Esophagus mucosa (tissue), 1 donor: ENCODE measurements around the gene CTAGE8. TPM values are rescaled to one million over a fixed set of nuclear protein-coding genes. Genes with fewer than 3 reads are reported as not detected.
"Not testable (repeated sequence)": the region's sequence is repeated elsewhere in the genome, so short reads cannot be mapped to it uniquely, and the experiment has no call there.

Source experiments
- ATAC-seq: fragments of 200-7000 bp; cut with Tn5 transposase; one replicate; pipeline ENCODE4 v1.9.1; 2020
- total RNA-seq: library from RNA; stranded (reverse); gene quantifications from one replicate; pipeline ENCODE4 v1.2.4, GENCODE V29; 2023
- donor health status: DM: yes; HTN: yes; CAD: no.

The CTAGE8 gene
- total RNA-seq: 1.8 TPM

- ATAC-seq: not testable (repeated sequence)
Observed at GRCh38 chr7:144269188-144269587, at the start of gene CTAGE8. Gene CTAGE8, minus strand, starts transcription at chr7:144269288. Its CDS starts 38 bp downstream, at chr7:144269250.

DNA sequence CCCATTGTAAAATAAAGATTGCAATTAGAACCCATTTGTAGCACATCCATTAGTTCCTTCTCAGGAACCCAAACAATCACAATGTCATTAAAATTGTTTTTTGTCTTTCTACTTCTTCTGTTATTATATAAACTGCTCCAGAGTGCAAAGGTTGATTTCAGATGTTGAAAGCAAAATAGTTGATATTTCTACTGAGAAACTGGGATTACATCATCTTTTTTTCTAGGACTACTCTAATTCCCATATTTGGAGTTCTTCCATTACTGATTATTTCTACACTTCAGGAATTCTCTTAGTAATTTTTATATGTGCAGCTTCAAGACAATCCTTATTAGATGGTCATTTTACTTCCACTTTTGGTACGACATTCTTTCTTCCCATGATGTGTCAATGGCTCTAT lies 48.4 kb upstream of the CTAGE8 start:
- not testable (repeated sequence) for ATAC-seq

DNA sequence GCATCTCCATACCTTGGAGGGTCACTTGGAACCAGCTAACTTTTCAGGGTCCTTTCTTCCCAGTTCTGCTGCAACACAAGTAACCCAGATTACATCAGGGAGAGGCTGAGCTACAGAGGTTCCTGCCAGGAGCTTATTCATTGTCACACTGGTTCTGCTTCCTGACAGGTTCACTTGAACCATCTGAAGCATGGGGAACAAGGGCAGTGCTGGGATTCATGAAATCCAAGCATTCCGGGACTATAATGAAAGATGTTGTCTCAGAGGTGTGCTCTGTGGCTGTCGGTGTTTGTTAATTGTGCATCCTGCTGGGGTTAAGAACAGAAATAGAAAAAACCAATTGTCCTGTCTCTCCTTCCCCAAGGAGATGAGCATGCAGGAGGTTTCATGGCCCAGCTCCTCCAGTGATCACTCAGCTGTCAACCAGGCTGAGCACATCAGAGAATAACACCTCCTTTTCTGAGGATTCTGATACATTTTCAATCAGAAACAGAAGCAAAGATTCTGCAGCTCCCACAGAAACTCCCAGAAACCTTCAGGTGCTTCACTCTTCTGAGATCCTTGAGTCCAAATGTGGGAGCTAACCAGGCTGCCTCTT lies 42.9 kb upstream of the CTAGE8 start, which contains the start of gene OR2A1:
Gene OR2A1, plus strand, starts transcription at position 548 of the 598 bp plus-strand sequence. CDS start 5,706 bp downstream, outside the sequence.
- ATAC-seq: not testable (repeated sequence)

- ATAC-seq: not testable (repeated sequence)
Observed at GRCh38 chr7:144311218-144311617, 42.1 kb upstream of the CTAGE8 start.

GRCh38 chr7:144309702-144310101 lies 40.6 kb upstream of the CTAGE8 start:
- ATAC-seq: not testable (repeated sequence)

DNA sequence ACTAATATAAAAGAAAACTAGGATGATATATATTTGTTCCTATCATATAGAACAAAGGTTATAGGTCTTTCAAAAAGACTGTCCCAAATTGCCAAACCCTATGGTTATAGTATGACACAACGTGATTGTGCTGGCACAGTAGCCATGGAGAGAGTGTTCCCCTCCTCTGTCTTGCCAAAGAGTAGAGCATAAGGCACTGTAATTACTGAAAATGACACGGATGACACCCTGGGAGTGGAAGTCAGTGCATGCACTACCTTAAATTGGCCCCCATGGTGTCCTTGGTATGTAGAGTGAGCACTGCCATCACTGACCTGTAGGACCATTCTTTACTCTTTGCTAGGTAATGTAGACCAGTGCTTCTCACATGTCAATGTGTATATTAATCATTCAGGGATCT lies 36.1 kb upstream of the CTAGE8 start:
- ATAC-seq: not testable (repeated sequence)

- not testable (repeated sequence) for ATAC-seq
Observed at GRCh38 chr7:144303607-144304006, 34.5 kb upstream of the CTAGE8 start.

DNA sequence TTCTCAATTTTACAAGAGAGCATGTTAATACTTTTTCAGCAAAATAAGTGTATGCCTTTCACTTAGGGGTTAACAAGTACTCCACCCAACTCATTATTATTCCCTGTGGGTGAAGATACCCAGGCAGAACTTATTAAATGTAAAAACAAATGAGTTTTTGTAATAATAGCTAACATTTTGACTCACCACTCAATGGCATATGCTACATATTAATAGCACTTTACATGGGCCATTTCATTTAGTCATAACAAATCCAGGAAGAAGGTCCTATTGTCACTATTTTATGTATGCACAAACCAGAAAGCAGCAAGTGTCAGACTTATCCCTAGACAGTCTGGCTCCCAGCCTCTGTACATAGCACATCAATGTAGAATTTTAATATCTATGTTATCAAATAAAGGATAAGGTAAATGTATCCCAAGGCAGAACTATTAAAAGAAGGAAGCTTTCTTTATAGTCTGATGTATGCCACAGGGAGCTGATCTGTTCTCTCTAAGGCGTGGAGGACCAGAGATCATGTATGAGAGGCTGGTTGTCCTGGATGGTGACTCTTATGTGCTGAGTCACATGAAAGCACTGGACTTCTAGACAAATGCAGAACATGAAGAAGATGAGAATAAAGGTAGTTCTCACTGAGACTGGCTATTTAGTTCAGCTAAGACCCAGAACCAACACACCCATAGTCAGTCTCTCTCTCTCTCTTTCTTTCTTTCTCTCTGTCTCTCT lies 33.7 kb upstream of the CTAGE8 start:
- ATAC-seq: peak; percentile 42

- peak; percentile 99 for ATAC-seq
Observed at GRCh38 chr7:144293794-144294499, 24.9 kb upstream of the CTAGE8 start.

DNA sequence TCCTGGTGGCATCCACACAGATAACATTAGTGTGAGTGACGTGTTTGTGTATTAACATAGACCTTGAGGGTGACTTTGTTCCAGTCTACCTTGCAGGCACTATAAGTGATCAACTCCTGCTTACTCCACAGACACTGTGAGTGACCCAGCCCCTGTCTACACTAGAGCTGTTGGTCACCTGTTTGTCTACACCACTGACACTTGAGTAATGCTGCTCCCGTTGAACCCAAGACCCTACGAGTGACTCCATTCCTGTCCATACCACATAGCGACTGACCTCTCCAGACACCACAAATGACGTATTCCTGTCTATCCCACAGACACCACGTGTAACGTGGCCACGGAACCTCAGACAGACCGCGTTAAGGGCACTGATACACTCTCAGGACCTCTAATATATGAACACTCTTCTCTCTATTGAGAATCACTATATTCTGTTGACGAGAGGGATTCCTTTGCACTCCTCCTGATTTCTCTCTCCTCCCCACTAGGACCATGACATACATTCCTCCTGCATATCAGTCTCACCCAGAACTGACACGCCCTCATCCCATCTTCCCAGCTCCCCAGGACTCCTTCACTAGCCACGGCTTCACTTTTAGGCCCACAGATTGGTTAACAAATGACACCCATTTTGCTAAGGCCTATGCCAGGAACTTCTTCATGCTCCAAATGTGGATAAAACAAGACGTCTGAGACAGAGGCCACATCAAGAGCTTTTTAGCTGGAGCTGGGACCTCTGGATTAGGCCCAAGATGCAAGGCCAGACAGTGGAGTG lies 23.5 kb upstream of the CTAGE8 start:
- not testable (repeated sequence) for ATAC-seq

- not testable (repeated sequence) for ATAC-seq
Observed at GRCh38 chr7:144291607-144292006, 22.5 kb upstream of the CTAGE8 start.

DNA sequence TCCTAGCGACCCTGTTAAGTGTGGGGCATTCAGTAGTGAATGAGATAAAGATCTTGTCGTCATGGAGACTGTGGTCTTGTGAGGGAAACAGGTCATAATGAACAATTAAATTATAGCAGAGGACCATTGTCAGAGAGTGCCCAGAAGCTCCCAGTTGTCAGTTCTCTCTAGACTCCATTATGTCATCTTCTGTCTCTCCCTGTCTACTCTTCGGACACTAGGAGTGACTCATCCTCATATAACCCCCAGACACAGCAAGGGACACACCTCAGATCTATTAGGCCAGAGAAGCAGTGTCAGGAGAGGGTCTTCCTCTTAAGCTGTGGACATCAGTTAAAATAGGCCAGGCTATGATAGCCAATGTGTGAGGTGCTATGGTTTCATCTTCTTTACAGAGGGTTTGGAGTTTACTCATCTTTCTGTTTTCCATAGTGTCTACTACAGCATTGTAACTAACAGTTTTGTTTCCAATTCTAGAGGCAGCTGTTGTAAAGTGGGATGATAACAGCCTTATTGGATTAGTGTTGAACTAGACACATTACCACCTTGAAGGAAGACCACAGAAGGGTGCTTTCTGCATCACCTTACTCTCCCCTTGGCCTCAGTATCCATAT lies 18.2 kb upstream of the CTAGE8 start:
- not testable (repeated sequence) for ATAC-seq

DNA sequence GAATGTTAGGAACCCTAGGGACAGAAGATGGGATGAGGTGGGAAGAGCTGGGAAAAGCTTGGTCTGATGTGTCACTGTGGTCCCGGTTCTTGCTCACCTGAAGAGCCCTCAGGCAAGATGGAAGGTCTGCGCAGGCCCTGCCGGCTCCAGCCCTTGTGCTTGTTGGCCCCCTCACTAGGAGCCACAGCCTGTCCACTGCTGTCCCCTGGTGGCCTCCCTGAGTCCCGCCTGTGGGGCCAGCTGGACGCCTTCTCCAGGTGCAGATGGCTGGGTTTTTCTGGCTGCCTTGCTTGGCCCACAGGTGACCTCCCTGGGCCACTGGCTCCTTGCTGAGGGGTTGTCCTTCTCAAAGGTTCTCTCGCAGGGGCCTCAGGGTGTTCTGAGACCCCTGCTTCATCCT lies 14.6 kb upstream of the CTAGE8 start:
- ATAC-seq: not testable (repeated sequence)

GRCh38 chr7:144282490-144282889 lies 13.4 kb upstream of the CTAGE8 start:
- ATAC-seq: peak; percentile 24

DNA sequence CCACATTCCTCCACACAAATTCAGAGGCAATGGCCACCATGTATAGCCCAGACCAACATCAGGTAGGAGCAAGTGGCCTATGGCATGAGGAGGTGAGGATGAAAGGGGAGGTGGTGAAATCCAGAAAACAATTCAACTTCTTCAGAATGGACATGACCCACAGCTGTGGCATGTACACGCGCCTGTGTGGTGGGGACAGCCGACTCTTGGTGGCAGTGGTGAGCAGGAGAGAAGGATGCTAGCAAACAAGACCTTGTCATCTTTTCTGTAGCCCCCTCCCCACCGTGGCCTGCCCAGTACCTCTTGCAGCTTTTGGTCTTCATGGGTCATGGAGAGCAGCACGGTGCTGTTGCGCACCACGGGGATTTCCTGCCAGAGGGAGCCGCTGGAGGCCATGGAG lies 12.9 kb upstream of the CTAGE8 start:
- not testable (repeated sequence) for ATAC-seq

DNA sequence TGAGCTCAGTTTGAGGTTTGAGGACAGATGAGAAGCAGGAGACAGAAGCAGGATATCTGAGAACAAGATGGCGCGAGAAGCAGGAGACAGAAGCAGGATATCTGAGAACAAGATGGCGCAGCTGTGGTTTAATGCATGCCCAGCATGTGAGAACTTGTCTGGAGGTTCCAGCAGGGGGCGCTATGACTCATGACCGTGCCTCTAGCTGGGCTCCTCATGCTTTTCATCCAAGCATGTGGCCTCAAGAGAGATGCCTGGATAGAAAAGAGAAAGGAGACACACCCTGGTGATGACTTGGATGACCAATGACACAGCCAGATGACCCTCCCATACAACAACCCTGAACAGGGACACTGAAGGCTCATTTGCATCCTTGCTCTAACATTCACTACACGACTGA lies 10.9 kb upstream of the CTAGE8 start:
- peak; percentile 41 for ATAC-seq

GRCh38 chr7:144275281-144275680 lies 6.2 kb upstream of the CTAGE8 start:
- not testable (repeated sequence) for ATAC-seq

DNA sequence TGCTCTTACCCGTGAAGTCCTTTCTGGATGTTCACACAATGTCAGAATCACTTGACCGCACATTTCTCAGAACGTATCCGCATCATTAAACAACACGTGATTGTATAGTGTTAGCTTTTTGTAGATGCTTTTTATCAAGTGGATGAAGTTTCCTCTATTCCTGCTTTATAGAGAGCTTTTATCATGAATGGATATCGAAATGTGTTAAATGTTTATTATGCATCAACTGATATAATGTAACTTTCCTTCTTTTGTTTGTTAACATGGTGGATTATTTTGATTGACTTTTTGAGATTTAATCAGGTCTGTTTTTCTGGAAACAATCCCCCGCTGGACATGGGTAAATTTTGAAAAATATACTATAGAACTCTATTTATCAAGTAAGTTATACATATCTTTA lies 4.4 kb downstream of the CTAGE8 start, which contains the start of gene OR2A7:
Gene OR2A7, minus strand, starts transcription at position 101 of the 400 bp plus-strand sequence. CDS start 5,164 bp downstream, outside the sequence.
- not testable (repeated sequence) for ATAC-seq

GRCh38 chr7:144262128-144262527 lies 7.0 kb downstream of the CTAGE8 start:
- not testable (repeated sequence) for ATAC-seq

GRCh38 chr7:144259067-144259466 lies 10.0 kb downstream of the CTAGE8 start:
- not testable (repeated sequence) for ATAC-seq

DNA sequence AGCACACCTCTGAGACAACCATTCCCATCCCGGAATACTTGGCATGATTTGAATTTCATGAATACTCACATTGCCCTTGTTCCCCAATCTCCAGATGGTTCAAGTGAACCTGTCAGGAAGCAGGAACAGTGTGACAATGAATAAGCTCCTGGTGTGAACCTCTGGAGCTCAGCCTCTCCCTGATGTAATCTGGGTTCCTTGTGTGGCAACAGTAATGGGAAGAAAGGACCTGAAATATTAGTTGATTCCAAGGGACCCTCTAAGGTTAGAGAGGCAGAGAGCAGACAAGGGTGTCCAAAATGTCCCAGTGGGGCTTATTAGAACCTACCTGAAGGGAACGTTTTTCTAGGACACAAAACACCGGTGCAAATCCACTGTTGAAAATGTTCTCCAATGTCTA lies 13.0 kb downstream of the CTAGE8 start:
- peak; percentile 55 for ATAC-seq

DNA sequence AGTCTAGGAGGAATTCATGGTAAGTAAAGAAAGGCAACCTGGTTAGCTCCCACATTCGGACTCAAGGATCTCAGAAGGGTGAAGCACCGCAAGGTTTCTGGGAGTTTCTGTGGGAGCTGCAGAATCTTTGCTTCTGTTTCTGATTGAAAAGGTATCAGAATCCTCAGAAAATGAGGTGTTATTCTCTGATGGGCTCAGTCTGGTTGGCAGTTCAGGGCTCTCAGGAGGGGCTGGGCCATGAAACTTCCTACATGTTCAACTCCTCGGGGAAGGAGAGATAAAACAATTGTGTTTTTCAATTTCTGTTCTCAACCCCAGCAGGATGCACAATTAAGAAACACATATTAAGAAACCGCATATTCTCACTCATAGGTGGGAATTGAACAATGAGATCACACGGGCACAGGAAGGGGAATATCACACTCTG lies 13.6 kb downstream of the CTAGE8 start:
- no peak for ATAC-seq
